ENCODE measurements around the gene NKG7. TPM values are rescaled to one million over a fixed set of nuclear protein-coding genes. Genes with fewer than 3 reads are reported as not detected.

The NKG7 gene
- total and polyA plus RNA-seq, 2 experiments from 2014 or later, result not detected

GRCh38 chr19:51333836-51334460 is 38.5 kb downstream of the NKG7 start:
- Histone ChIP-seq H3F3A (replicated peaks; ENCODE audit: low read depth) (no peaks in the 10 kb centered on the region), H3K4me2 (no peak overlapping the region), H3K4me3 (no peak overlapping the region), H3K4me1 (ENCODE audit: insufficient read depth) (peaks cover 7% of the 10 kb centered on the region), H3K9me2 (ENCODE audit: insufficient read depth) (0 out of 2 replicates have a peak, but pooled peaks cover 3% of the 10 kb centered on the region), H3K27me3 (ENCODE audit: insufficient read depth) (no peaks in the 10 kb centered on the region), H3K27ac (ENCODE audit: low read depth) (no peak overlapping the region), H4K20me1 (replicated peaks; ENCODE audit: insufficient read depth) (no peaks in the 10 kb centered on the region), H3K79me2 (replicated peaks; ENCODE audit: insufficient read depth) (no peaks in the 10 kb centered on the region), H2AFZ (no peak overlapping the region), H3K36me3 (ENCODE audit: insufficient read depth) (0 out of 2 replicates have a peak, but pooled peaks cover 6% of the 10 kb centered on the region)
- no peaks in the 10 kb centered on the region; the same call in 2 of the 3 replicates for H3K9me3 Mint-ChIP-seq
- H3K27me3 Mint-ChIP-seq (ENCODE audit: insufficient read depth, low read depth, poor library complexity), result peaks cover 13% of the 10 kb centered on the region
- TF ChIP-seq EZH2phosphoT487 (IDR thresholded peaks at IDR 0.05; ENCODE audit: unreplicated experiment), result no peak
- H3K36me3 Mint-ChIP-seq (ENCODE audit: low read depth), result peaks cover 47% of the 10 kb centered on the region
- H3K27ac Mint-ChIP-seq, result no peak overlapping the region; the same call in 1 of the 2 replicates
- H3K4me3 Mint-ChIP-seq, result no peak overlapping the region
- ATAC-seq, result peak; percentile 10; the same call in 2 of the 3 replicates
- peaks cover 13% of the 10 kb centered on the region for H3K4me1 Mint-ChIP-seq
- peak; percentile 65 for DNase-seq (ENCODE audit: low spot score)

- Mint-ChIP-seq H3K4me1 (peaks cover 18% of the 10 kb centered on the region), H3K27me3 (ENCODE audit: insufficient read depth, low read depth, poor library complexity) (peaks cover 23% of the 10 kb centered on the region), H3K4me3 (no peak overlapping the region), H3K27ac (no peak overlapping the region), H3K36me3 (ENCODE audit: low read depth) (peaks cover 47% of the 10 kb centered on the region), H3K9me3 (no peaks in the 10 kb centered on the region; the same call in 2 of the 3 replicates)
- no peaks in the 10 kb centered on the region for H3K79me2 ChIP-seq (replicated peaks; ENCODE audit: insufficient read depth)
- no peaks in the 10 kb centered on the region for H3F3A ChIP-seq (replicated peaks; ENCODE audit: low read depth)
- H3K4me1 ChIP-seq (ENCODE audit: insufficient read depth), result peaks cover 10% of the 10 kb centered on the region; the same call in 1 of the 2 replicates
- no peak for ATAC-seq
- 0 out of 2 replicates have a peak, but pooled peaks cover 3% of the 10 kb centered on the region for H3K9me2 ChIP-seq (ENCODE audit: insufficient read depth)
- no peaks in the 10 kb centered on the region for H4K20me1 ChIP-seq (replicated peaks; ENCODE audit: insufficient read depth)
- H3K36me3 ChIP-seq (ENCODE audit: insufficient read depth), result 0 out of 2 replicates have a peak, but pooled peaks cover 6% of the 10 kb centered on the region
- DNase-seq (ENCODE audit: low spot score), result no peak
- no peak overlapping the region for H3K4me2 ChIP-seq
- H3K27me3 ChIP-seq (ENCODE audit: insufficient read depth), result peaks cover 8% of the 10 kb centered on the region
- H3K27ac ChIP-seq (ENCODE audit: low read depth), result no peak overlapping the region
- no peak overlapping the region for H3K4me3 ChIP-seq
- H2AFZ ChIP-seq, result no peak overlapping the region
- TF ChIP-seq NANOG (IDR thresholded peaks at IDR 0.05; ENCODE audit: borderline replicate concordance) (no peak), ETS1 (IDR thresholded peaks at IDR 0.05) (no peak), CREB1 (CRISPR knock-in tag; IDR thresholded peaks at IDR 0.05; ENCODE audit: low read depth) (no peak), REST (IDR thresholded peaks at IDR 0.05; ENCODE audit: unreplicated experiment) (no peak), EZH2 (IDR thresholded peaks at IDR 0.05; ENCODE audit: low read depth, unreplicated experiment) (no peak), ZNF462 (CRISPR knock-in tag; IDR thresholded peaks at IDR 0.05) (no peak), ZNF331 (CRISPR knock-in tag; IDR thresholded peaks at IDR 0.05; ENCODE audit: low read depth) (no peak), POLR2AphosphoS5 (IDR thresholded peaks at IDR 0.05; ENCODE audit: low read depth) (no peak), ZNF114 (CRISPR knock-in tag; IDR thresholded peaks at IDR 0.05) (no peak)
These were observed 40.7 kb downstream of the NKG7 start for GRCh38 chr19:51331716-51332115.
